HUES64 (cell line): ENCODE results near the gene IL1F10.

Source experiments
- H3K27ac ChIP-seq: 2 replicates; pipeline ENCODE4 v1.7.0; 2013; ENCODE audit warnings: low read depth, low read length, inconsistent platforms
- H3K27me3 ChIP-seq: 2 replicates; pipeline ENCODE4 v1.6.1; 2013; ENCODE audit warnings: mild to moderate bottlenecking, low read length; ENCODE audit not compliant: insufficient read depth
- H3K36me3 ChIP-seq: 2 replicates; pipeline ENCODE4 v1.6.1; 2013; ENCODE audit warnings: mild to moderate bottlenecking, low read length; ENCODE audit not compliant: insufficient read depth
- H3K4me1 ChIP-seq: 2 replicates; pipeline ENCODE4 v1.6.1; 2013; ENCODE audit warnings: mild to moderate bottlenecking, low read length, moderate library complexity; ENCODE audit not compliant: insufficient read depth
- H3K4me3 ChIP-seq: 2 replicates; pipeline ENCODE4 v1.5.1; 2013; ENCODE audit warnings: mild to moderate bottlenecking, low read length, moderate library complexity
- H3K9ac ChIP-seq: 2 replicates; pipeline ENCODE4 v1.6.1; 2013; ENCODE audit warnings: mild to moderate bottlenecking, low read depth, low read length
- H3K9me3 ChIP-seq: 2 replicates; pipeline ENCODE4 v1.6.1; 2013; ENCODE audit warnings: low read depth, low read length; ENCODE audit not compliant: insufficient read depth
- WGBS: fragments of 150-250, 120-280 bp; methylation state at CpG from one replicate; pipeline ENCODE4 v1.1.7; 2013; ENCODE audit warnings: missing lambda C conversion rate; 5-methylcytosine and 5-hydroxymethylcytosine counted together

Gene IL1F10

GRCh38 chr2:113124181-113124961 is 56.6 kb downstream of the IL1F10 start:
- 91% methylated on average over 11 of the region's 12 CpGs for WGBS
- Histone ChIP-seq H3K9me3 (no peaks in the 10 kb centered on the region), H3K4me1 (no peaks in the 10 kb centered on the region), H3K9ac (no peak overlapping the region), H3K4me3 (no peak overlapping the region), H3K27ac (no peak overlapping the region), H3K27me3 (peaks cover 8% of the 10 kb centered on the region; the same call in 1 of the 2 replicates), H3K36me3 (no peaks in the 10 kb centered on the region)
